Colonic mucosa (tissue), 4 donors: ENCODE results near the gene CLEC4M. TPM values are rescaled to one million over a fixed set of nuclear protein-coding genes. Genes with fewer than 3 reads are reported as not detected.

Experiments
- DNase-seq: peaks from one replicate; pipeline ENCODE4 v3.0.0-alpha.2; 2020
- H3K27ac ChIP-seq: fragments of 200-600 bp; one replicate; pipeline ENCODE4 v1.8.0; 2021
- H3K27me3 ChIP-seq: fragments of 200-600 bp; one replicate; pipeline ENCODE4 v1.8.0; 2021
- H3K36me3 ChIP-seq: fragments of 200-600 bp; one replicate; pipeline ENCODE4 v1.8.0; 2021
- H3K4me1 ChIP-seq: fragments of 200-600 bp; one replicate; pipeline ENCODE4 v1.8.0; 2021; ENCODE audit warnings: mild to moderate bottlenecking
- H3K4me3 ChIP-seq: fragments of 200-600 bp; one replicate; pipeline ENCODE4 v1.8.0; 2021
- H3K9ac ChIP-seq, 2 donors: one replicate each; pipeline ENCODE4 v1.7.0; 2013; ENCODE audit warnings: control low read depth in 2 of 2, low read depth in 2 of 2, low read length in 2 of 2
- H3K9me3 ChIP-seq: fragments of 200-600 bp; one replicate; pipeline ENCODE4 v1.8.0; 2021
- intact Hi-C: fragments of 100-400 bp; cut with DNase I; formaldehyde crosslinking; loops from one replicate; pipeline ENCODE4 v1.14.1; 2022
- total RNA-seq, 2 donors: library from RNA; stranded (reverse); fragmentation: NEBNext Ultra II Directional in 1 of 2; extraction: Animal tissue kit (Norgen Biotek cat#: 25700) in 1 of 2; gene quantifications; one replicate each; pipeline ENCODE4 v1.2.1, GENCODE V29; 2021
- TF ChIP-seq, protein P1 (sequence below): fragments of 200-600 bp; IDR thresholded peaks from one replicate; pipeline ENCODE4 v1.8.0; 2022; ENCODE audit warnings: antibody characterized with exemption, mild to moderate bottlenecking
- donor health status: healthy.
- donor health status: DM: no; HTN: no; CAD: no.
- donor health status: DM: no; HTN: no; CAD: no.

Gene CLEC4M, protein sequence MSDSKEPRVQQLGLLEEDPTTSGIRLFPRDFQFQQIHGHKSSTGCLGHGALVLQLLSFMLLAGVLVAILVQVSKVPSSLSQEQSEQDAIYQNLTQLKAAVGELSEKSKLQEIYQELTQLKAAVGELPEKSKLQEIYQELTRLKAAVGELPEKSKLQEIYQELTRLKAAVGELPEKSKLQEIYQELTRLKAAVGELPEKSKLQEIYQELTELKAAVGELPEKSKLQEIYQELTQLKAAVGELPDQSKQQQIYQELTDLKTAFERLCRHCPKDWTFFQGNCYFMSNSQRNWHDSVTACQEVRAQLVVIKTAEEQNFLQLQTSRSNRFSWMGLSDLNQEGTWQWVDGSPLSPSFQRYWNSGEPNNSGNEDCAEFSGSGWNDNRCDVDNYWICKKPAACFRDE
- not detected for total RNA-seq

DNA sequence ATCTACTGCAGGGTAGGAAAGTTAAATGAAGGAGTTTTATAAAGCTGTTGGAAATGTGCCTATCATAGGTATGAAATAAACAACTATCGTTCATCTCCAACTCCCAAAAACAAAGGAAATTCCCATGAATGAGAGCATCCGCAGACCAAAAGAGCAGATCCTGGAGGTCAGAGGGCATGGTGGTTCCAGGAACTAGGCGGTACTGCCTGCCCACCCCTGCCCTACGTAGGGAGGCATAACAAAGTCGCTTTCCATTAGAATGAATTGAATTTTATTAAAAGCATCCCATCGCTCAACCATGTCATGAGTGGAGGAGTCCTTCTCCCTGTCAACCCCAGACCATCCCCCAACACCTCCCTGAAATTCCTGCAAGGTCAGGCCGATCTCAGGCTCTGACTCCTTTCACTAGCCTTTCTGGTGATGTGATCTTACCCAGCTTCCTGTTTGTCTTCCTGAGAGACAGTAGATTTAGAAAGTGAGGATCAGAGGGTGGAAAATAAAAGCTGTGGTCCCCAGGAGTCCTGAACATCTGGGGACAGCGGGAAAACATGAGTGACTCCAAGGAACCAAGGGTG lies at the start of gene CLEC4M:
Gene CLEC4M (plus strand): TSS at position 525 of the 575 bp plus-strand sequence. CDS start 24 bp downstream, at position 549.
- Histone ChIP-seq H3K36me3 (no peaks in the 10 kb centered on the region), H3K4me3 (no peak within 1 kb of the TSS), H3K27ac (no peak within 1 kb of the TSS), H3K27me3 (no peaks in the 10 kb centered on the region), H3K9me3 (no peaks in the 10 kb centered on the region), H3K4me1 (no peaks in the 10 kb centered on the region), H3K9ac (no peak within 1 kb of the TSS)
- intact Hi-C loops: no loop called here
- TF ChIP-seq, protein P1, sequence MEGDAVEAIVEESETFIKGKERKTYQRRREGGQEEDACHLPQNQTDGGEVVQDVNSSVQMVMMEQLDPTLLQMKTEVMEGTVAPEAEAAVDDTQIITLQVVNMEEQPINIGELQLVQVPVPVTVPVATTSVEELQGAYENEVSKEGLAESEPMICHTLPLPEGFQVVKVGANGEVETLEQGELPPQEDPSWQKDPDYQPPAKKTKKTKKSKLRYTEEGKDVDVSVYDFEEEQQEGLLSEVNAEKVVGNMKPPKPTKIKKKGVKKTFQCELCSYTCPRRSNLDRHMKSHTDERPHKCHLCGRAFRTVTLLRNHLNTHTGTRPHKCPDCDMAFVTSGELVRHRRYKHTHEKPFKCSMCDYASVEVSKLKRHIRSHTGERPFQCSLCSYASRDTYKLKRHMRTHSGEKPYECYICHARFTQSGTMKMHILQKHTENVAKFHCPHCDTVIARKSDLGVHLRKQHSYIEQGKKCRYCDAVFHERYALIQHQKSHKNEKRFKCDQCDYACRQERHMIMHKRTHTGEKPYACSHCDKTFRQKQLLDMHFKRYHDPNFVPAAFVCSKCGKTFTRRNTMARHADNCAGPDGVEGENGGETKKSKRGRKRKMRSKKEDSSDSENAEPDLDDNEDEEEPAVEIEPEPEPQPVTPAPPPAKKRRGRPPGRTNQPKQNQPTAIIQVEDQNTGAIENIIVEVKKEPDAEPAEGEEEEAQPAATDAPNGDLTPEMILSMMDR: no peak
- no peak for DNase-seq

DNA sequence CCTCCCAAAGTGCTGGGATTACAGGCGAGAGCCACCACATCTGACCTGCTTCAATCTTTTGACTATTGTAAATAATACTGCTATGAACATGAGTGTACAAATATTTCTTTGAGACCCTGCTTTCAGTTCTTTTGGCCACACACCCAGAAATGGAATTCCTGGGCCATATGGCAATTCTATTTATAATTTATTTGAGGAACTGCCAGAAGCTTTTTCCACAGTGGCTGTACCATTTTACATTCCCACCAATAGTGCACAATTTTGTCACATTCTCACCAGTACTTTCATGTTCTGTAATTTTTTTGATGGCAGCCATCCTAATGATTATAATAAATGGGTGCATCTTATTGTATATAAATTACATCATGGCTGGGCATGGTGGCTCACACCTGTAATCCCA lies 47.4 kb upstream of the CLEC4M start:
- no peaks in the 10 kb centered on the region for H3K4me1 ChIP-seq
- no peak overlapping the region for H3K27ac ChIP-seq
- no peaks in the 10 kb centered on the region for H3K36me3 ChIP-seq
- intact Hi-C loops: no loop called here
- no peak for DNase-seq
- H3K27me3 ChIP-seq: no peaks in the 10 kb centered on the region
- H3K9me3 ChIP-seq: no peaks in the 10 kb centered on the region
- H3K4me3 ChIP-seq: no peak overlapping the region
- TF ChIP-seq, protein P1: no peak
- no peak overlapping the region for H3K9ac ChIP-seq

DNA sequence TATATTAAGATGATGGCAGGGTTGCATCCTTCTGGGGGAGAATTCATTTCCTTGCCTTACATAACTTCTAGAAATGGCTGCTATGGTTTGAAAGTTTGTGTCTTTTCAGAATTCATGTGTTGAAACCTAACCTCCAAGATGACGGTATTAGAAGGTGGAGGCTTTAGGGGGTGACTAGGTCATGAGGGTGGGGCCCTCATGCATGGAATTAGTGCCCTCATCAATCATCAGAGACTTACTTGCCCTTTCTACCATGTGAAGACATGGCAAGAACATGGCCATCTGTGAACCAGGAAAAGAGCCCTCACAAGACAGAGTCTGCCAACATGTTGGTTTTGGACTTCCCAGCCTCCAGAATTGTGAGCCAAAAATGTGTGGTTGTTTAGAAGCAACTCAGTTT lies 46.3 kb upstream of the CLEC4M start:
- Histone ChIP-seq H3K27ac (no peak overlapping the region), H3K36me3 (no peaks in the 10 kb centered on the region), H3K4me3 (no peak overlapping the region), H3K27me3 (no peaks in the 10 kb centered on the region), H3K4me1 (no peaks in the 10 kb centered on the region), H3K9me3 (no peaks in the 10 kb centered on the region), H3K9ac (no peak overlapping the region)
- intact Hi-C loops: no loop called here
- TF ChIP-seq, protein P1: no peak
- DNase-seq: no peak

DNA sequence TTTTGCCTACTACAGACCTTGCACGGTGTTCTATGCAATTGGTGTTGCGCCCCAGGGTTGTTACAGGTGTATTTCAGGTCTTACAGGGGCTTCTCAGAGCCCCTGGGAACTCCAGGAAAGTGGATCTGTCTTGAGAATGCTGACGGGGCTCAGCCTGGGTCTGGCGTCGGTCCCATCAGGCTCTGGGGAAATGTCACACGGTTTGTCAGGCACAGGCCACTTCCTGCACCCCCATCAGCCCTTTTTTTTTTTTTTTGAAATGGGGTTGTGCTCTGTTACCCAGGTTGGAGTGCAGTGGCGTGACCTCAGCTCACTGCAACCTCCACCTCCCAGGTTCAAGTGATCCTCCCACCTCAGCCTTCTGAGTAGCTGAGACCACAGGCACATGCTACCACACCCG lies 44.4 kb upstream of the CLEC4M start:
- no peaks in the 10 kb centered on the region for H3K4me1 ChIP-seq
- DNase-seq: no peak
- H3K9ac ChIP-seq: no peak overlapping the region
- no peaks in the 10 kb centered on the region for H3K27me3 ChIP-seq
- H3K36me3 ChIP-seq: no peaks in the 10 kb centered on the region
- intact Hi-C loops: no loop called here
- TF ChIP-seq, protein P1: no peak
- no peaks in the 10 kb centered on the region for H3K9me3 ChIP-seq
- H3K27ac ChIP-seq: no peak overlapping the region
- H3K4me3 ChIP-seq: no peak overlapping the region

DNA sequence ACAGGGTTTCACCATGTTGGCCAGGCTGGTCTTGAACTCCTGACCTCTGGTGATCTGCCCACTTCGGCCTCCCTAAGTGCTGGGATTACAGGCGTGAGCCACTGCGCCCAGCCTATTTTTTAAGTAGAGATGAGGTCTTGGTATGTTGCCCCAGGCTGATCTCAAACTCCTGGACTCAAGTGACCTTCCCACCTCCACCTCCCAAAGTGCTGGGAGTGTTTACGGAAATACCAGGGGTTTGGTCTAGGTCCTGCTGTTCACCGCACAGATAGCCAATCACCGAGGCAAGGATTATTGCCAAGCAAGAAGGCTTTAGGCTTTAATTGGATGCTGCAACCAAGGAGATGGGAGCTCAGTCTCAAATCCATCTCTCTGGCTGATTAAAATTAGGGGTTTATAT lies 42.7 kb upstream of the CLEC4M start:
- H3K27ac ChIP-seq: no peak overlapping the region
- no peak for DNase-seq
- H3K36me3 ChIP-seq: no peaks in the 10 kb centered on the region
- H3K4me3 ChIP-seq: no peak overlapping the region
- TF ChIP-seq, protein P1: no peak
- no peaks in the 10 kb centered on the region for H3K9me3 ChIP-seq
- H3K27me3 ChIP-seq: no peaks in the 10 kb centered on the region
- no peaks in the 10 kb centered on the region for H3K4me1 ChIP-seq
- no peak overlapping the region for H3K9ac ChIP-seq
- intact Hi-C loops: no loop called here
